Measurements from ENCODE around the gene ARGLU1. TPM values are rescaled to one million over a fixed set of nuclear protein-coding genes. Genes with fewer than 3 reads are reported as not detected.

ARGLU1 gene
- total and polyA plus RNA-seq, 12 donors: 19.1 to 130 (median 58.3) TPM

DNA sequence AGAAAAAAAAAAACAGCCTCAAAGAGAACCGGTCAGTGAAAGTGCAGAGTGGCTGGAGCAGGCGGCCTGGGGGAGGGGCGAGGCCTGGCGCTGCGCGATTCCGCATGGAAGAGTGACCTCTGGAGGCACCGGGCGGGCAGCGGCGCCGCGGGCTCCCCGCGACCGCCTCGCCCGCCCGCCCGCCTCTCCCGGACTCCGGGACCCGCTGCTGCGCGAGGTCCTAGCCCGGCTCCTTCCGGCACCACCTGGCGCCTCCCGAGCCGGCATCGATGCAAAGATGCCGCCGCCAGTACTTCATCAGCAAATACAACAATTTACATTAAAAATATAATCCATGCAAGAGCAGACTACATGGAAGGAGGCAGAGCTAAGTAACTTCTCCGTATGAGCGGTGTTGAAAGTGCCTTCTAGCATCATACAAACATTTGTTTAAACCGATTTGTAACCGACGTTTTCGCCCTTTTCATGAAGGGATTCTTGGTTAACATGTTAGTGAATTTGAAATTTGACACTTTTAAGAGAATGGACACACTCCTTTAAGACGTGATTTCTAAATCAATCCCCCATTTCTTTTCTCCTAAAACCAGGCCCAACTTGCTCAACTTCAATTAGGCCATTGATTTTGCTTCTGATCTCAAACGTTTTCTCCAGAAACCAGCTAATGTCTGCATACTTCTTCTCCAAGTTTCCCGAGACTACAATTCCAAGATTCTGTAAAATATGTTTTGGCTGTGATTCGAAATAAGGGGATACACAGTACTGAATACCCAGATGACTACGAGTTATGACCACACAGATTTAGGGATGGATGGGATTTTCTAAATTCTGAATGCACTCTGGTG is 34.6 kb downstream of the ARGLU1 start:
- peak; percentile 74 to 90 (median 85) for DNase-seq
- peaks cover 14 to 29% of the 10 kb centered on the region in 2 donors for H3K4me1 ChIP-seq (replicated peaks in 1 of 2)
- H3K27ac ChIP-seq: peak overlapping the region in 2 of 5 donors; percentile 61 to 71
- TF ChIP-seq POLR2A (IDR thresholded peaks at IDR 0.05): no peak
- TF ChIP-seq, protein P1, sequence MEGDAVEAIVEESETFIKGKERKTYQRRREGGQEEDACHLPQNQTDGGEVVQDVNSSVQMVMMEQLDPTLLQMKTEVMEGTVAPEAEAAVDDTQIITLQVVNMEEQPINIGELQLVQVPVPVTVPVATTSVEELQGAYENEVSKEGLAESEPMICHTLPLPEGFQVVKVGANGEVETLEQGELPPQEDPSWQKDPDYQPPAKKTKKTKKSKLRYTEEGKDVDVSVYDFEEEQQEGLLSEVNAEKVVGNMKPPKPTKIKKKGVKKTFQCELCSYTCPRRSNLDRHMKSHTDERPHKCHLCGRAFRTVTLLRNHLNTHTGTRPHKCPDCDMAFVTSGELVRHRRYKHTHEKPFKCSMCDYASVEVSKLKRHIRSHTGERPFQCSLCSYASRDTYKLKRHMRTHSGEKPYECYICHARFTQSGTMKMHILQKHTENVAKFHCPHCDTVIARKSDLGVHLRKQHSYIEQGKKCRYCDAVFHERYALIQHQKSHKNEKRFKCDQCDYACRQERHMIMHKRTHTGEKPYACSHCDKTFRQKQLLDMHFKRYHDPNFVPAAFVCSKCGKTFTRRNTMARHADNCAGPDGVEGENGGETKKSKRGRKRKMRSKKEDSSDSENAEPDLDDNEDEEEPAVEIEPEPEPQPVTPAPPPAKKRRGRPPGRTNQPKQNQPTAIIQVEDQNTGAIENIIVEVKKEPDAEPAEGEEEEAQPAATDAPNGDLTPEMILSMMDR (IDR thresholded peaks at IDR 0.05): peak in 3 of 6 experiments; percentile 15 to 57 (median 43)
- peaks cover 9% of the 10 kb centered on the region for H3K27me3 ChIP-seq
- WGBS, 4 donors: 8 to 12% (median 9%) methylated on average over 41 to 44 of the region's 44 CpGs
- H3K9me3 ChIP-seq (replicated peaks in 1 of 3): no peaks in the 10 kb centered on the region
- H3K36me3 ChIP-seq (replicated peaks in 1 of 2): no peaks in the 10 kb centered on the region
- intact Hi-C loops (cut with DNase I): loop anchor here in 1 of 2 donors (10.0 kb wide), 1 partner anchor 81 kb away; no protein-coding TSS in a partner anchor
- peak overlapping the region in 2 of 4 donors; percentile 26 to 73 for H3K4me3 ChIP-seq

DNA sequence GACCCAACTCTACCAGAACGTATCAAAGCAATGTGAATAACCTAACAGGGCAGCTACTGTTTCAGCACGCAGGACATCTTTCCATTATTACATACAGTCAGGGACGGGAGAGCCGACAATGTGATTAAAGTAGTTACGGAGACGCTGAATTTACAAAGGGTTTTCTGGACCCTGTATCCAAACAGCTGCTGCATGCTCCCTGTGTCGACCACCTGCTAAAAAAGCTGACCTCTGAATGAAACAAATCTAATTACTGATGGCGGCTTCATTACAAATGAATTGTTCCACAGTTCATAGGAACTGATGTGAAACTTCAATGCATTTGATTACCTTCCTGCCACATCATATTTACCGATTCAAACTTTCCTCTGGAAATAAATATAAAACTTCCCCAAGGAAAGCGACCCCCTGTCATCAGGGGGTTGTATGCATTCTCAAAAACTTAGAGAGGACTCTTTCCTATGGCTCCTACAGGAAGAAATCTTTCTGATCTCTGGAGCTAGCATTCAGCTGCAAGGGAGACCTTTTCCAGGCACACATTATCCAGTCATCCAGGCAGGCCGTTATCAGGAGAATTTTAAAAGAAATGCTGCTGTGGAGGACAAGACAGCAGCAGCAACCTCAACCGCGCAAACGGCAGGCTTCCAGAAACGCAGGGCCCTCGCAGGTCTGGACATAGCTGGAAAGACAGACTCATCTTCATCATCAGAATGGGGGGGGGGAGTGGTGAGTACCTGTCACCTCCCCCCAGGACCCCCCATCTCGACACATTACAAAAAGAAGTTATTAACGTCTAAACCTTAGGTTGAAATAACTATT is 35.6 kb downstream of the ARGLU1 start:
- Histone ChIP-seq H3K4me3 (peak overlapping the region in 2 of 4 donors; percentile 3 to 73), H3K36me3 (replicated peaks in 1 of 2) (no peaks in the 10 kb centered on the region), H3K27me3 (peaks cover 9% of the 10 kb centered on the region), H3K4me1 (replicated peaks in 1 of 2) (peaks cover 14 to 29% of the 10 kb centered on the region in 2 donors), H3K9me3 (replicated peaks in 1 of 3) (no peaks in the 10 kb centered on the region), H3K27ac (peak overlapping the region in 1 of 5 donors; percentile 32)
- peak in 2 of 7 donors; percentile 14 to 29 for DNase-seq
- WGBS, 4 donors: 34 to 49% (median 43%) methylated on average over 16 to 18 of the region's 18 CpGs
- intact Hi-C loops (cut with DNase I): loop anchor here in 1 of 2 donors (10.0 kb wide), 1 partner anchor 82 kb away; no protein-coding TSS in a partner anchor
- TF ChIP-seq, protein P1 (IDR thresholded peaks at IDR 0.05): no peak
- TF ChIP-seq POLR2A (IDR thresholded peaks at IDR 0.05): no peak

DNA sequence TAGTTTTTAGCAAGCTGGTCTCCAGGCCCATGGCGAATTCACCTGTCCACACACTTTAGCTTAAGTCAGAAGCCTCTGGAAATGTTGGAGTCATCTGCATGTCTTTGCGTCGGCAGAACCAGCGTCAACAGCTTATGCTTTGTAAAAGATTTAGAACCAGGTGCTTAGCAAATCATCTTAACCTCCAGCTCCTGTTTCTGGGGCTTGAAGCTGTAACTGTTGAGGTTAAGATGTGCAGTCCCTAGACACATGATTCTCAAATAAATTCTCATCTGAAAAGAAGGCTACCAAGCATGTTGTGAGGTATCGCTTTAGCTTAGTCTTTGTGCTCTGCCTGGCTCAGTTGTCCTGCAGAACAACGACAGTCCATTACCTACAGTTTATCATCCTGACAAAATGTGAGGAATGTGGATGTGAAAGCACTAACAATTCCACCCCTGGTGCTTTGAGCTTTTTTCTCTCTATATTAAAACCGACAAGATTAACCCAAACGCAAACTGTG is 36.9 kb downstream of the ARGLU1 start:
- H3K4me1 ChIP-seq (replicated peaks in 1 of 2): peaks cover 11 to 26% of the 10 kb centered on the region in 2 donors

More for the DNA sequence above, 36.9 kb downstream of the ARGLU1 start:
- H3K27ac ChIP-seq: no peak overlapping the region
- intact Hi-C loops (cut with DNase I): loop anchor here in 1 of 2 donors (10.0 kb wide), 1 partner anchor 84 kb away; no protein-coding TSS in a partner anchor
- no peaks in the 10 kb centered on the region for H3K36me3 ChIP-seq (replicated peaks in 1 of 2)
- H3K9me3 ChIP-seq (replicated peaks in 1 of 3): no peaks in the 10 kb centered on the region
- TF ChIP-seq, protein P1 (IDR thresholded peaks at IDR 0.05): no peak
- no peak for TF ChIP-seq POLR2A (IDR thresholded peaks at IDR 0.05)
- peak overlapping the region in 1 of 4 donors; percentile 4 for H3K4me3 ChIP-seq
- WGBS, 4 donors: 79 to 90% (median 83%) methylated on average over 8 of the region's 8 CpGs
- peaks cover 9% of the 10 kb centered on the region for H3K27me3 ChIP-seq
- no peak for DNase-seq

Measured in adrenal gland (tissue), 12 donors.